ENCODE results near the gene RUNX3. TPM values are rescaled to one million over a fixed set of nuclear protein-coding genes. Genes with fewer than 3 reads are reported as not detected.

RUNX3 gene
- total and polyA plus RNA-seq, 10 donors: 17.3 to 76.3 (median 49.3) TPM

DNA sequence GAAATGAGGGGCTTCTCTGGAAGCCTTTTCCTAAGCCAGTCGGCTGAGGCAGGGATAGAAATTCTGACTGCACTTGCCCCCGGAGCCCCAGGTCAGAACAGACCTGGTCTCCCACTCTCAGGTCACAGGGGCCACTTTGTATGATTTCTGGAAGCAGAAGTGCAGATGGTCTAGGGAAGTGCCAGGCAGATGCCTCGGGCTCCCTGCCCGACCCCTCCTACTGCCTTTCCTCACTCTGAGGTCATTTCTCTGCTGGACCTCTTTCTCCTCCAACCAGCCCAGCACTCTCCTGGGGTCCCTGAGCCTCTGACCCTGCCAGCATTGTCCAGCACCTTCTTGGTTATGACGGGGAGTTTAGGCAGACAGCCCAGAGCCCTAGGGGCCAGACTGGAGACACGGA is 8.7 kb downstream of the RUNX3 start:
- WGBS, 5 donors: 63 to 76% (median 70%) methylated on average over 6 of the region's 6 CpGs
- Histone ChIP-seq H3K36me3 (peaks cover 0 to 92% (median 32%) of the 10 kb centered on the region in 6 donors), H3K27me3 (replicated peaks in 1 of 7) (peaks cover 0 to 34% (median 11%) of the 10 kb centered on the region in 7 donors), H3K4me3 (no peak overlapping the region), H3K4me1 (peaks cover 39 to 100% (median 79%) of the 10 kb centered on the region in 6 donors), H3K9me3 (no peaks in the 10 kb centered on the region), H3K27ac (peak overlapping the region; percentile 11 to 99 (median 54))
- DNase-seq: no peak
- intact Hi-C loops (cut with DNase I; ENCODE audit: low total_unique reads): no loop called here
- TF ChIP-seq, protein P1, sequence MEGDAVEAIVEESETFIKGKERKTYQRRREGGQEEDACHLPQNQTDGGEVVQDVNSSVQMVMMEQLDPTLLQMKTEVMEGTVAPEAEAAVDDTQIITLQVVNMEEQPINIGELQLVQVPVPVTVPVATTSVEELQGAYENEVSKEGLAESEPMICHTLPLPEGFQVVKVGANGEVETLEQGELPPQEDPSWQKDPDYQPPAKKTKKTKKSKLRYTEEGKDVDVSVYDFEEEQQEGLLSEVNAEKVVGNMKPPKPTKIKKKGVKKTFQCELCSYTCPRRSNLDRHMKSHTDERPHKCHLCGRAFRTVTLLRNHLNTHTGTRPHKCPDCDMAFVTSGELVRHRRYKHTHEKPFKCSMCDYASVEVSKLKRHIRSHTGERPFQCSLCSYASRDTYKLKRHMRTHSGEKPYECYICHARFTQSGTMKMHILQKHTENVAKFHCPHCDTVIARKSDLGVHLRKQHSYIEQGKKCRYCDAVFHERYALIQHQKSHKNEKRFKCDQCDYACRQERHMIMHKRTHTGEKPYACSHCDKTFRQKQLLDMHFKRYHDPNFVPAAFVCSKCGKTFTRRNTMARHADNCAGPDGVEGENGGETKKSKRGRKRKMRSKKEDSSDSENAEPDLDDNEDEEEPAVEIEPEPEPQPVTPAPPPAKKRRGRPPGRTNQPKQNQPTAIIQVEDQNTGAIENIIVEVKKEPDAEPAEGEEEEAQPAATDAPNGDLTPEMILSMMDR (IDR thresholded peaks at IDR 0.05 in 8 of 11, conservative IDR thresholded peaks at IDR 0.05 in 3 of 11): no peak
- no peak for TF ChIP-seq POLR2A (IDR thresholded peaks at IDR 0.05)
- TF ChIP-seq POLR2AphosphoS5 (IDR thresholded peaks at IDR 0.05): no peak

DNA sequence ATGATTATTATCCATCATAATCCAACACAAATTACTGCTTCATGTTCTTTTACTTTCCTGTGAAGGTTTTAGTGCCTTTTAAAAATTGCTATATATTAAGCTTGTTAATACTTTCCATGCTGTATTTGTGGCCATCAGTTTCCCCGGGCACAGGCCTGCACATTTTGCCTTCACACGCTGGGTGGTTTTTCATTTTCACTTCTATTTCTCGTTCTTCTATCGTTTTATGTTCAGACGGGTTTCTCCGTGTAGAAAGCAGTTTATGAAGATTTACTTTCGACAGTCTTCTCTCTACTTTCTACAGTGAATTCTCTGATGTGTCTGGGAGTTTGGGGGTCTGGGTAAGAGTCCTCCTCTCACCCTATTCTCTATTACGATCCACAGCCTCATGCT is 9.5 kb downstream of the RUNX3 start:
- intact Hi-C loops (cut with DNase I; ENCODE audit: low total_unique reads): no loop called here
- no peaks in the 10 kb centered on the region for H3K9me3 ChIP-seq
- peaks cover 35 to 100% (median 79%) of the 10 kb centered on the region in 6 donors for H3K4me1 ChIP-seq
- DNase-seq: no peak
- H3K27me3 ChIP-seq (replicated peaks in 1 of 7): peaks cover 0 to 27% (median 9%) of the 10 kb centered on the region in 7 donors
- H3K27ac ChIP-seq: peak overlapping the region in 6 of 8 donors; percentile 10 to 99 (median 75)
- no peak for TF ChIP-seq POLR2AphosphoS5 (IDR thresholded peaks at IDR 0.05)
- no peak for TF ChIP-seq POLR2A (IDR thresholded peaks at IDR 0.05)
- TF ChIP-seq, protein P1 (IDR thresholded peaks at IDR 0.05 in 8 of 11, conservative IDR thresholded peaks at IDR 0.05 in 3 of 11): no peak
- H3K36me3 ChIP-seq: peaks cover 0 to 92% (median 34%) of the 10 kb centered on the region in 6 donors
- H3K4me3 ChIP-seq: peak overlapping the region in 1 of 8 donors; percentile 13
- 58 to 72% (median 64%) methylated on average over 8 of the region's 8 CpGs for WGBS, 5 donors

GRCh38 chr1:24919791-24920532 is 10.1 kb downstream of the RUNX3 start:
- intact Hi-C loops (cut with DNase I; ENCODE audit: low total_unique reads): loop anchor here (10.0 kb wide), 1 partner anchor 65 kb away; no protein-coding TSS in a partner anchor
- Histone ChIP-seq H3K4me1 (peaks cover 32 to 100% (median 76%) of the 10 kb centered on the region in 6 donors), H3K4me3 (no peak overlapping the region), H3K9me3 (no peaks in the 10 kb centered on the region), H3K27ac (peak overlapping the region in 4 of 8 donors; percentile 56 to 99 (median 96)), H3K36me3 (peaks cover 0 to 93% (median 36%) of the 10 kb centered on the region in 6 donors), H3K27me3 (replicated peaks in 1 of 7) (peaks cover 0 to 21% (median 3%) of the 10 kb centered on the region in 7 donors)
- WGBS, 5 donors: 68 to 82% (median 74%) methylated on average over 16 of the region's 16 CpGs
- DNase-seq: no peak
- TF ChIP-seq, protein P1 (IDR thresholded peaks at IDR 0.05 in 8 of 11, conservative IDR thresholded peaks at IDR 0.05 in 3 of 11): no peak
- TF ChIP-seq POLR2A (IDR thresholded peaks at IDR 0.05) (no peak), POLR2AphosphoS5 (IDR thresholded peaks at IDR 0.05) (no peak)

DNA sequence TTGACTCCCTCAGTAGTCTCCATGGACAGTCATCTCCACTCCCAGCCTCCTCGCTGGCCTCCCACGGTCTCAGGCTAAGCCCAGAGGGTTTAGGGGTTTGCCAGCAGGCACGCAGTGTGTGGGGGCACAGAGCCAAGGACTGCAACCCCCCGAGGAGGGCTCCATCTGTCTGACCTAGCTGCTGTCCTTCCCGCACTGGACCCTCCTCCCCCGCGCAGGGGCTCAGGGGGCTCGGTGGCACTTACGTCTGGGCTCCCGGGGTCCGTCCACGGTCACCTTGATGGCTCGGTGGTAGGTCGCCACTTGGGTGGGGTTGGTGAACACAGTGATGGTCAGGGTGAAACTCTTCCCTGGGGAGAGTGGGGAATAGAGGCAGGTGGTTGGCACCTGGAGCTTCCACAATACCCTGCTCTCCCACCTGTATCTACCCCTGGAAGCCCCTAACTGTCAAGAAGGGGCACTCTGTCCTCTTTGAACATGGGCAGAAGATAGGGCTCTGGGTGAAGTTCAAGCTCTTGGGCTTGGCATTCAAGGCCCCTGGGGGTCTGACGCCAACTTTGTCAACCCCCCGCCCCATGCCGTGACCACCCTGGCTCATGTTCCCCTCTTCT is 11.0 kb downstream of the RUNX3 start:
- WGBS, 5 donors: 87 to 95% (median 91%) methylated on average over 17 of the region's 17 CpGs
- TF ChIP-seq, protein P1 (IDR thresholded peaks at IDR 0.05 in 8 of 11, conservative IDR thresholded peaks at IDR 0.05 in 3 of 11): no peak
- TF ChIP-seq POLR2A (IDR thresholded peaks at IDR 0.05) (no peak), POLR2AphosphoS5 (IDR thresholded peaks at IDR 0.05) (peak in 1 of 3 donors; percentile 61)
- H3K4me1 ChIP-seq: peaks cover 23 to 100% (median 75%) of the 10 kb centered on the region in 6 donors

More for the DNA sequence above, 11.0 kb downstream of the RUNX3 start:
- intact Hi-C loops (cut with DNase I; ENCODE audit: low total_unique reads): loop anchor here (10.0 kb wide), 1 partner anchor 64 kb away; no protein-coding TSS in a partner anchor
- no peak for DNase-seq
- Histone ChIP-seq H3K4me3 (no peak overlapping the region), H3K27me3 (replicated peaks in 1 of 7) (peaks cover 0 to 14% (median 0%) of the 10 kb centered on the region in 7 donors), H3K27ac (peak overlapping the region in 2 of 8 donors; percentile 8 to 59), H3K36me3 (peaks cover 0 to 95% (median 42%) of the 10 kb centered on the region in 6 donors), H3K9me3 (no peaks in the 10 kb centered on the region)
